ENCODE results near the gene LRRC36. TPM values are rescaled to one million over a fixed set of nuclear protein-coding genes. Genes with fewer than 3 reads are reported as not detected.

Gene LRRC36
- total and polyA plus RNA-seq, 2 of the 8 experiments (the other 6 are each of a cell fraction or from before 2014, with no cell fraction given), result 0.15 TPM; not detected in 1

GRCh38 chr16:67301080-67301782 lies 25.4 kb upstream of the LRRC36 start:
- no peak overlapping the region for H2AK5ac ChIP-seq (ENCODE audit: low read depth, low read length)
- H2AFZ ChIP-seq (ENCODE audit: low read length), result no peak overlapping the region
- DNase-seq (ENCODE audit: low read depth in 1 of 2, low spot score in 2 of 2), result no peak
- H2BK20ac ChIP-seq (ENCODE audit: low read length), result no peak overlapping the region
- peaks cover 0 to 5% (median 0%) of the 10 kb centered on the region in 4 experiments; a peak in 3 of 7 replicates for H3K27me3 ChIP-seq (replicated peaks in 1 of 4; ENCODE audit: control insufficient read depth in 3 of 4, extremely low read depth in 1 of 4, insufficient read depth in 3 of 4, low read length in 3 of 4)
- no peak overlapping the region for H3K4ac ChIP-seq (replicated peaks; ENCODE audit: insufficient read length, low read depth, low read length)
- no peaks in the 10 kb centered on the region; a peak in 1 of 4 replicates for H3K9me3 ChIP-seq (ENCODE audit: insufficient read depth in 2 of 2, low read depth in 1 of 2, low read length in 1 of 2)
- H4K5ac ChIP-seq (ENCODE audit: insufficient read length, low read depth, low read length), result no peak overlapping the region
- no peak overlapping the region for H2BK12ac ChIP-seq (ENCODE audit: low read depth, low read length)
- no peaks in the 10 kb centered on the region for H3K23me2 ChIP-seq (ENCODE audit: low read depth, low read length)
- no peak overlapping the region for H3K27ac ChIP-seq (ENCODE audit: low read depth, low read length)
- H3K23ac ChIP-seq (ENCODE audit: insufficient read length), result no peak overlapping the region
- no peak overlapping the region for H2BK120ac ChIP-seq (replicated peaks; ENCODE audit: low read depth, low read length)
- H2BK5ac ChIP-seq (ENCODE audit: low read depth, low read length), result no peak overlapping the region
- no peak overlapping the region for H3K4me2 ChIP-seq (ENCODE audit: insufficient read depth in 1 of 2, low read depth in 2 of 2, low read length in 2 of 2)
- H3K18ac ChIP-seq (ENCODE audit: extremely low read depth, low read length), result no peak overlapping the region
- H3K4me1 ChIP-seq (replicated peaks in 1 of 4; ENCODE audit: control insufficient read depth in 3 of 4, insufficient read depth in 4 of 4, low read length in 3 of 4), result no peaks in the 10 kb centered on the region
- no peak overlapping the region for H3K4me3 ChIP-seq (ENCODE audit: extremely low read depth in 1 of 4, insufficient read depth in 2 of 4, low read depth in 3 of 4, low read length in 4 of 4)
- no peak overlapping the region for H3K9ac ChIP-seq (replicated peaks in 1 of 4; ENCODE audit: extremely low read depth in 1 of 4, low read depth in 3 of 4, low read length in 3 of 4)
- TF ChIP-seq SRF (IDR thresholded peaks at IDR 0.05; ENCODE audit: low read depth, low read length) (no peak), SIX5 (IDR thresholded peaks at IDR 0.05; ENCODE audit: low read depth, low read length) (no peak), YY1 (IDR thresholded peaks at IDR 0.05; ENCODE audit: low read depth, low read length) (no peak), SIN3A (conservative IDR thresholded peaks at IDR 0.05 in 1 of 2, IDR thresholded peaks at IDR 0.05 in 1 of 2; ENCODE audit: low read depth in 1 of 2, low read length in 2 of 2) (no peak), TCF12 (IDR thresholded peaks at IDR 0.05; ENCODE audit: low read depth, low read length) (no peak), ATF3 (IDR thresholded peaks at IDR 0.05; ENCODE audit: insufficient read depth, low read depth, low read length) (no peak), RBBP5 (IDR thresholded peaks at IDR 0.05; ENCODE audit: borderline replicate concordance, low read depth, low read length) (no peak), KDM1A (IDR thresholded peaks at IDR 0.05; ENCODE audit: borderline replicate concordance, low read length) (no peak), KDM4A (IDR thresholded peaks at IDR 0.05; ENCODE audit: low read depth, low read length, severe bottlenecking) (no peak)
- no peaks in the 10 kb centered on the region for H3K79me1 ChIP-seq (ENCODE audit: low read depth, low read length)
- H3K14ac ChIP-seq (ENCODE audit: insufficient read length), result no peak overlapping the region
- no peak overlapping the region for H4K91ac ChIP-seq (replicated peaks; ENCODE audit: insufficient read length, low read length)
- 87% methylated on average over 10 of the region's 11 CpGs; no CpG with 5 or more reads in 1 of the 2 experiments for WGBS, 2 experiments (ENCODE audit: extremely low coverage in 1 of 2, insufficient coverage in 1 of 2, insufficient read length in 1 of 2, insufficient replicate concordance in 2 of 2, low coverage in 1 of 2, low lambda C conversion rate in 2 of 2, missing lambda C conversion rate in 1 of 2)
- no peaks in the 10 kb centered on the region for H3K36me3 ChIP-seq (ENCODE audit: control insufficient read depth in 2 of 4, insufficient read depth in 4 of 4, low read length in 3 of 4)
- no peaks in the 10 kb centered on the region for H3K79me2 ChIP-seq (ENCODE audit: control insufficient read depth in 1 of 2, insufficient read depth in 2 of 2, low read length in 2 of 2)
- H4K8ac ChIP-seq (ENCODE audit: extremely low read depth, insufficient read depth, low read length), result no peak overlapping the region; the same call in 1 of the 2 replicates
- FAIRE-seq, result no peak
- H2BK15ac ChIP-seq (ENCODE audit: low read length), result no peak overlapping the region
- no peak overlapping the region for H3K56ac ChIP-seq (replicated peaks; ENCODE audit: insufficient read length, low read depth, low read length)
- ChIA-PET POLR2A (ENCODE audit: partially characterized antibody) (no interaction called here), CTCF (ENCODE audit: partially characterized antibody) (interaction anchor here (1.3 to 11.3 kb wide), 2 partner anchors 13 to 16 kb away, joined by 3 to 93 read pairs; no protein-coding TSS in a partner anchor)
- H4K20me1 ChIP-seq (replicated peaks in 1 of 2; ENCODE audit: control insufficient read depth in 1 of 2, insufficient read depth in 2 of 2, low read length in 2 of 2), result no peaks in the 10 kb centered on the region
